A673 (cell line): ENCODE results near the gene UBE2L5. TPM values are rescaled to one million over a fixed set of nuclear protein-coding genes. Genes with fewer than 3 reads are reported as not detected.

Experiments
- BruUV-seq: library from RNA; stranded (reverse); fragments of 400-500 nt; replicated peaks from 2 replicates; lab custom pipeline; 2021; lab: Mats Ljungman, UMichigan
- CTCF ChIA-PET: fragments of 300-600 bp; sonication (Branson Sonifier 250); formaldehyde crosslinking; loops from one replicate; lab custom pipeline; 2022; ENCODE audit warnings: antibody characterized with exemption; lab: Charles Lee
- POLR2A ChIA-PET: fragments of 300-600 bp; sonication (Branson Sonifier 250); formaldehyde crosslinking; loops from one replicate; lab custom pipeline; 2022; ENCODE audit warnings: antibody characterized with exemption; ENCODE audit not compliant: low non-redundant PET; lab: Charles Lee
- DNase-seq: peaks from one replicate; pipeline ENCODE4 v3.0.0-alpha.2; 2015; ENCODE audit warnings: low spot score
- H3K27ac ChIP-seq: fragments of 200-600 bp; sonication (generic); 2 replicates; pipeline ENCODE4 v1.5.1; 2016; ENCODE audit warnings: mixed run types, low read depth, mild to moderate bottlenecking, mixed read lengths, antibody characterized with exemption, low read length; ENCODE audit not compliant: poor library complexity, severe bottlenecking
- H3K27me3 ChIP-seq: fragments of 200-600 bp; sonication (generic); replicated peaks from 2 replicates; pipeline ENCODE4 v1.6.1; 2017; ENCODE audit warnings: mixed run types, low read depth, mild to moderate bottlenecking, mixed read lengths, antibody characterized with exemption, low read length; ENCODE audit not compliant: insufficient read depth, poor library complexity
- H3K36me3 ChIP-seq: fragments of 200-600 bp; sonication (generic); 2 replicates; pipeline ENCODE4 v1.6.1; 2016; ENCODE audit warnings: mixed run types, mild to moderate bottlenecking, mixed read lengths, antibody characterized with exemption, low read length; ENCODE audit not compliant: insufficient read depth, poor library complexity, severe bottlenecking
- H3K4me1 ChIP-seq: fragments of 200-600 bp; sonication (generic); 2 replicates; pipeline ENCODE4 v1.6.1; 2017; ENCODE audit warnings: mixed run types, mild to moderate bottlenecking, mixed read lengths, antibody characterized with exemption, low read length; ENCODE audit not compliant: insufficient read depth, poor library complexity, severe bottlenecking
- H3K4me3 ChIP-seq: fragments of 200-600 bp; sonication (generic); 2 replicates; pipeline ENCODE4 v1.5.1; 2016; ENCODE audit warnings: low read depth, mixed run types, mild to moderate bottlenecking, mixed read lengths, low read length; ENCODE audit not compliant: poor library complexity, severe bottlenecking
- H3K9me3 ChIP-seq: fragments of 200-600 bp; sonication (generic); 2 replicates; pipeline ENCODE4 v1.6.1; 2016; ENCODE audit warnings: mixed run types, low read depth, mild to moderate bottlenecking, mixed read lengths, antibody characterized with exemption, low read length; ENCODE audit not compliant: poor library complexity, severe bottlenecking
- CTCF ChIP-seq: fragments of 300-800, 200-600 bp; sonication (generic); conservative IDR thresholded peaks from 2 replicates; pipeline ENCODE4 v1.5.1; 2017; ENCODE audit warnings: low read depth, mild to moderate bottlenecking, antibody characterized with exemption, low read length, moderate library complexity, mixed read lengths
- EZH2 ChIP-seq: fragments of 200-600 bp; sonication (generic); IDR thresholded peaks from 2 replicates; pipeline ENCODE4 v1.6.1; 2017; ENCODE audit warnings: borderline replicate concordance, low read depth, mild to moderate bottlenecking, mixed read lengths, antibody characterized with exemption, low read length; ENCODE audit not compliant: poor library complexity, severe bottlenecking
- intact Hi-C: fragments of 100-400 bp; cut with micrococcal nuclease; formaldehyde crosslinking; loops from one replicate; pipeline ENCODE4 v1.10.0; 2022; ENCODE audit not compliant: unreplicated experiment
- total RNA-seq: library from RNA; stranded (reverse); gene quantifications from 2 replicates; pipeline ENCODE4 v1.2.3, GENCODE V29; 2021

UBE2L5 gene
- total RNA-seq, 1 experiment from 2014 or later, result 0.21 TPM

GRCh38 chr13:30473675-30474074 lies 51.4 kb downstream of the UBE2L5 start:
- ChIA-PET POLR2A (no interaction called here), CTCF (no interaction called here)
- Histone ChIP-seq H3K27me3 (no peaks in the 10 kb centered on the region), H3K9me3 (no peaks in the 10 kb centered on the region), H3K4me3 (no peak overlapping the region), H3K36me3 (no peaks in the 10 kb centered on the region), H3K4me1 (no peaks in the 10 kb centered on the region), H3K27ac (no peak overlapping the region)
- TF ChIP-seq CTCF (no peak), EZH2 (no peak)
- BruUV-seq, result no TSS peak
- intact Hi-C loops, result no loop called here
- DNase-seq, result no peak

- Histone ChIP-seq H3K27me3 (no peaks in the 10 kb centered on the region), H3K4me3 (no peak overlapping the region), H3K4me1 (no peaks in the 10 kb centered on the region), H3K9me3 (no peaks in the 10 kb centered on the region), H3K36me3 (no peaks in the 10 kb centered on the region), H3K27ac (no peak overlapping the region)
- TF ChIP-seq EZH2 (no peak), CTCF (no peak)
- intact Hi-C loops, result no loop called here
- BruUV-seq, result no TSS peak
- POLR2A ChIA-PET, result no interaction called here
- CTCF ChIA-PET, result no interaction called here
- DNase-seq, result no peak
Observed at GRCh38 chr13:30477346-30478195, 55.3 kb downstream of the UBE2L5 start.

Other genes starting within 250 kb of the UBE2L5 start
- gene KATNAL1, start 114.9 kb upstream of the UBE2L5 start, total RNA-seq, result 63.0 and 66.5 TPM in 2 replicates
- 1,533 and 1,602 TPM in 2 replicates for gene HMGB1, start 43.4 kb downstream of the UBE2L5 start, total RNA-seq
- 22.8 and 28.5 TPM in 2 replicates for gene USPL1, start 195.4 kb downstream of the UBE2L5 start, total RNA-seq